ENCODE results near the gene DACH1.

The DACH1 gene

DNA sequence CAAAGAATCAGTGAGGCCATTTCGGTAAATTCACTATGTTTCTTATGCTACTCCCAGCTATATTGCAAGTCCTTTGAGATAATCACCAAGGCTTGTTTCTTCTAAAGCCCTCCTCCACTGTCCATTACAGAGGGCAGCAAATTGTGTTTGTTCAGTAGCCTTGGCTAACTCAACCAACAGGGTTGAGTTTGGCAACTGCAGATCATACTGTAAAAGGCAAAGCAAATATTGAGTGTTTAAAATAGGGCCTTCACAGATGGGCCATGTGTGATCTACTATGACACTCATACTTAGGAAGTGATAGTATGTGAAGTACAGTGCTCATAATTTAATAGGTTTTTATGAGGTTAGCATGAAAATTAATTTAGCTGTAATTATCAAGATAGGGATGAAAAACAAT, 171.3 kb downstream of the DACH1 start:
- no peak for DNase-seq

DNA sequence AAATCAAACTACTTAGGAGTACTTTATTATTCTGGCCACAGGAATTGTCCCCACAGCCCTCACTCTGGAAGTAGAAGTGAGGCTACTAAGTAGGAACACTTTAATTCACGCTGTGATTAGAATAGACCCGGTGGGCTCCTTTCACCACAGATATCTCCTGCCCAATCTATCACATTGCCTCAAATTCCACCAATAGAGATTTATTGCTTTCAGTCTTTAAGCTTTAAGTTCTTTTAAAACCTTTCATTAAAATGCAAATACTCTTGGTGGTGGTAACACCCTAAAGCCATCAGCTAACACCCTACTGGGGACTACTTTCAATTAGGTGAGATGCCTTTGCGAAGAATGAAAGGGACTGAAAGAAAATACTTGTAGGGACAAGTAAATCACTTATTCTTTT, 181.9 kb downstream of the DACH1 start:
- no peak for DNase-seq

DNA sequence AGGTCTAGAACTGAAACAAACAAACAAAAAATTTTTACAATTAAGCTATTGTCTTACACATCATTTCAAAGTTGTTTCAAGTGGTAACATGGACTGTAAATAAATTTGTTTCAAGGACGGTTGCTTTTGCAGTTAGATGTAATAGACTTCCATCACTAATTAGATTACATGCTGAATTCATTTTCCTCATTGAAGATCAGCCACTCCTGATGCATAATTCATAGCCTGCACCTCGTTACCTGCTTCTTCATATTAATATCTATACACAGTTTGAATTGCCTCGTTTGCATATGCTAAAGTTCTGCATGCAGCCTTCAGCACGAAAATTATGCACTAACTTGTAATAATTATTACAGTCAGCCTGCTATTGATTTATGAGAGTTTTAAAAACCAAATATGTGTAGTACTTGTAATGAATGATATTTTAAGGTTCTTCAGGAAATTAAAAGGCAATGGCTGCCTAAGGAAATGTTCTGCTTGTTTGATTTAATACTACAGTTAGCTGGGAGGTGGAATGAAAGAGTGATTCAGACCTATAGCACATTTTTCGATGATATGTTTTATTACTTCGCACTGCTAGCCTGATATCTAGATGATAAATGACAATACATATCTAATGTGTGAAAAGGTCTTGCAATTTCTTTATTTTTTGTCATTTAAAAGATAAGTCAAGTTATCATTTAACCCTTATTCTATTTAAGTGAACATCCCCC, 184.9 kb downstream of the DACH1 start:
- no peak for DNase-seq

DNA sequence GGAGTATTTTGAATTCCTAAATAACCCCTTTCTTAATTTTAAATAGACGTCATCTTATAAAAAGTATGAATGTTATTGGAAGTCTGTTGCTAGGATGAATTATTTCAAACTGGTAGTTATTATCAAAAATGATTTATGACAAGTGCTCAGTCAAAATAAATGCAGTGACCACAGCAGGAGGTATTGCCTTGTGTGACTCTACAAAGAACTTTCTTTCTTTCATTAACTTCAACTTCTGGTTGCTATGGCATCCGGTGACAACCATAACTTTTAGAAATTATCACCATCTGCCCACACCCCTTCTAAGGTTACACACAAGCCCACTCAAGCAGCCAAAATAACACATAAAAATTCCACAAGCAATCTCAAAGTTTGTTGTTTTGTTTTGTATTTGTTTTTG, 189.9 kb downstream of the DACH1 start:
- no peak for DNase-seq

DNA sequence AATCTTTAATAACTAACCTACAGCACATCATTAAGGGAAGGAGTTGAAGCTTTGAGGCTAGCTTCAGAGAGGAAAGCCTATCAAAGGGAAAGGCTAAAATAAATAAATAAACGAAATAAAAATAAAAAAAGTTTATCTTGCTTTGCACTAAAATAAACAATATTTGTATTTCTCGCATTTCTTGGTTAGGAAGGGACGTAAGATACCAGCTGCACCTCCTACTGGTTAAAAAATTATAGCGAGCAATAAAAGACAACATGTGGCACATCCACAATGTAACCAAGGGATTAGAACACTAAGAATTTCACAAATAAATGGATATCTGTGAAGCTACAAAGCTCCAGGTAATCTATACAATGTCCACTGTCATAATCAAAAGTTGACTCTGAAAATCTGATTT, 194.5 kb downstream of the DACH1 start:
- DNase-seq: no peak

DNA sequence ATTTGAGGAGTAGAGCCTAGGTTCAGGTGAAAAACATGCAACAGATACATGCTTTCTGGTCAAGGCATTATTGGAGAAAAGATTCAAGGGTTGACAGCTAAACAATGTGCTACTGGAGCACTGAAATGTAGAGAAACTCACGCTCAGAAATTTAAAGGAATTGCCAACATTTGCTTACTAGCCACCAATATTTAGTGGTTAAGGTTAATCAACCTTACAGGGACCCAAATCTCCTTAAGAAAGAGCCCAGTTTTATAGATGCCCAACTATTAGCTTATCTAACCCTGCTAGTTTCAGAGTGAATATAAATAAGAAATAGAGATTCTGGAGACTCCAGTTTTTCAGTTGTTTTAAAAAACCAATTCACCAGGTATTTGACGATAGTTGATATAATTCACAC, 203.6 kb downstream of the DACH1 start:
- no peak for DNase-seq

DNA sequence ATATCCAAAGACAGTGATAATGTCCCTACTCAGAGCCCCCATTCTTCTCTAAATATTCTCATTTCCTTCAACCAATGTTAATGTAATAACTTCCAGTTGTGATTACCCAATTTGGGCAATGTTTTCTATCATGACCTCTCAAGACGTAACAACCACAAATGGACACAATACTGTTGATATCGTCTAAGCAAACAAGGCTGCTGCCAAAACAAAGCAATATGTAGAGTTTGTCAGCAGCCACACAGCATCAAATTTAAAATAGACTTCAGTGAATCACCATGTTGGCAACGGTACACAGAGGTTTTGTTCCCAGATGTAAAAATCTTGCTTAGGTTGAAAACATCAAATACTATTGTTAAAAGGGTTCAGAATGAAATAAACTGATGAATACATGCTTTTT, 205.1 kb downstream of the DACH1 start:
- DNase-seq: no peak

DNA sequence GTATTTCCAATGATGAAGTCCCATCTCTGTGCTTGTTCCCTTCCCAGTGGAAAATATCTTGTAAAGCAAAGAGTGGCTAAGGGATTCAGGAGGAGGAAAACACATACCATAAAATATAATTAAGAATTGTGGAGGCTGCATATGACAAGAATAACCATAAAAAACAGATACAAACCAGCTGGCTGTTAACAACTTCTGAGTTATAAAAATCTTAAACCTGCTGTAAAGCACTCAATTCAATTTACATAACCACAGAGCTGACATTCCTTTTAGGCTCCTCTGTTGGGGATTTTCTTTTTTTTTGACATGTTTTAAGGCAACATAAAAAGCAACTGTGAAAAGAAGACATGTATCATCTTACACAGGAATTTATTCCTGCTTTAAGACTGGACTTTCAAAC, 207.6 kb downstream of the DACH1 start:
- no peak for DNase-seq

DNA sequence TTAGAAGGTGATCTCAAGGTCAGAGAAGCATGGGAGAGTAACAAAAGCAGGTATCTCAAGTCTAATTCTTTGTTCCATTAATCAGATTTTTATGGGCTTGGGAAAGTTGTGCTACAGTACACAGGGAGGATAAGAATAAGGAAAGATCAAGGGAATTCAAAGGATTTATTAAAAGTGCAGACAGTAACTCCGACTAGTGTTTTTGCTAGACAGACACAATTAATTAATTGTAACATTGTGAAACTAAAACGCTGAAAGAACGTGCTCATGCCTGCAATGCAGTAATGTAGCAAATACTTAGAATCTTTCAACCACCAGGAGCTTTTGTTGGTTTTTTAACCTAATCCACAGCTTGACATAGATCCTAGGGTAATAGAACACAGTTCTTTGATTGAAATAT, 221.5 kb downstream of the DACH1 start:
- no peak for DNase-seq

DNA sequence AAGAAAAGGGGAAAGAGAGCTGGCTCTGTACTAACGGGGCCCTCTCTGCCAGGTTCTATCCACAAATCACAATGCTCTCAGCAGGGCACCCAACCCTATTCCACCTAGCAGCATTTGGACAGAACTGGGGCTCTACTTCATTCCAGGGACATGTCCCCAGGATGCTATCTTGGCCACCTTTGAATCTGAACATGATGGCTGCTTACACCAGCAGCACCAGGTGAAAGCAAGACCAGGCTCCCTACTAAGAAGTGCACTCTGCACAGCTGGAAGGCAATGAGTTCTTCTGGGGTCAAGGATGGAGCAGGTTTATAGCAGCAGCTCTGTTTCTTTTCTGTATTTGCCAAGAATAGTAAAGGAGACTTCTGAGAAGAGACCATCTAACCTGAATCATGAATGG, 222.4 kb downstream of the DACH1 start:
- DNase-seq: no peak

DNA sequence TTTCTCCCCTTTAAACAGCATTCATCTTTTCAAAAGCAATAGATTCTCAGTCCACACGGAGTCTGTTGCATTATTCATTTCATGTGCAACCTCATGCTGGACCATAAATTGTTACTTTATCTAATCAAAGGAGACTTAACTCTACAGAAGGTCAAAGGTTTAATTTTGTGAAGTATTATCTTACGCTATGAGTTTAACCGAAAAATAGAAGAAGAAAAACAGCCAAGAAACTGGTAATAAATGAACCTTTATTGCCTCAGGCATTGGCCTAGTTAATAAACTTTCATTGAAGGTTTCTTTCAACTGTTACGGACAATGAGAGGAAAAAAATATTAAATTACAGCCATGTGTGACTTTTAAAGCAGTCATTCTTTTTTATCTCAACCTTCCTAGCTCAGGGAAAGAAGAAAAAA, 223.6 kb downstream of the DACH1 start:
- DNase-seq: no peak

DNA sequence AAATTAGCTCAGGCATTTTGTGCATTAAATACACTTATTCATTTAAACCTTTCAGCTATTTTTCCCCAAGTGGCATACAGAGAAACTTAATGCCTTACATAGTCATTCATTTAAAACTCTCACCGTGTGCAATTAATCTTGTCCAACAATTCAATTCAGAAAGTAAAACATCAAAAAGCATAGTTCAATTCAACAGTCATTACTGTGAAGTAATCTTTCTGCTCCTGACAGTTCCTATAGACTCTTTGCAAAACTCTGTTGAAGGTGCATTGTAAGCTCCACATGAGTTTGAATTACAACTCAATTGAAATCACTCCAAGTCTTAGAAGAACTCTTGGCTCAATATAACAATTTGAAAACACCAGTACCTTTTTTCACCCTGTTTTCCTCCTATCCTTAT, 228.3 kb downstream of the DACH1 start:
- no peak for DNase-seq

DNA sequence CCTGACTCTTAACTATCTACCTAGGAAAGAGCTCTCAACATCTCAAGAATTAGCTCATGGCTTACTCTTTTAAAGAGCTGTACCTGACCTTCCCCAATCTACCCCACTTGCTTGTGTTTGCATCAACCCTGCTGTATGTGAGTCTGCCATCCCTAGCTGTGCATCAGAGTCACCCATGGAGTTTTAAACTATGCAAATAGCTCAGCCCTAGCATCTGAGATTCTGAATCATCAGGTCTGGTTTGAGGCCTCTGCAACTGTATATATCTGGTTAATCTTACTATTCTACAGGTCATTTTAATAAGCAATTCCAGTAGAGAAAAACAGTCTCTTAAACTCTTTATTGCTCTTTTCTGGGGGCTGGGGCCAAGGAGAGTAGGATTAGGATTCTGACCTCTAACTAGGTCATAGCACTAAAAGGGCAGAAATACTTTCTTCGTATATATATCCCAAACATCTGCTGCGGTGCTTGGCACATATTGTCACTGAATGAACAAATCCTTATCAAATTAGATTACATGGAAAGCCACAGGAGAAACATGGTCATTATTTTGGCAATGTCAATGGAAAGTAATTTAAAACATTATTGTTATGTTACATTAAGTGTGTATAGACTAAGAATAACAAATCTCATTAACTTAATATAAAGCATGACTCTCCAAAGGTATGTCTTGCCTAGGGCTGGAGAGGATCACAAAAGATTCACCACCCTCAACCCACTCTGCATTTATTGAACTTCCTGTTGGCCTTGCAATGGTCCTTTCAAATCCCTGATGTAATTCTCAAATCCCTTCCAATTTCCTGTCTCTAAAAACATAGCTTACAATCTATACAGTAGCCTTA, 232.2 kb downstream of the DACH1 start:
- DNase-seq: no peak

DNA sequence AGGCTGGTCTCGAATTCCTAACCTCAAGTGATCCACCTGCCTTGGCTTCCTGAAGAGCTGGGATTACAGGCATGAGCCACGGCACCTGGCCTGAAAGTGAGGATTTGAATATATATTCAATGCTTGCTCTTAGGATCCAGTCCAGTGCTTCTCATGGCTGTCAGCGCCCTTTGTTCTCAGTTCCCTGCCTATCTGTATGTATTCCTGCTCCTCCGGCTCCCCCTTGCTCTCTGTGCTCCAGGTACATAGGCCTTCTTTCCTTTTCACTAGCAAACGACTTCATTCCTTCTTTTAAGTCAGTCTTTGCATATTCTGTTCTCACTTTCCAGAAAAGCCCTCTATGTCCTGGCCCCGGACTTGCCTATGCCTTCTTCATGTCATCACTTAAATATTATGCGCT, 232.8 kb downstream of the DACH1 start:
- no peak for DNase-seq

DNA sequence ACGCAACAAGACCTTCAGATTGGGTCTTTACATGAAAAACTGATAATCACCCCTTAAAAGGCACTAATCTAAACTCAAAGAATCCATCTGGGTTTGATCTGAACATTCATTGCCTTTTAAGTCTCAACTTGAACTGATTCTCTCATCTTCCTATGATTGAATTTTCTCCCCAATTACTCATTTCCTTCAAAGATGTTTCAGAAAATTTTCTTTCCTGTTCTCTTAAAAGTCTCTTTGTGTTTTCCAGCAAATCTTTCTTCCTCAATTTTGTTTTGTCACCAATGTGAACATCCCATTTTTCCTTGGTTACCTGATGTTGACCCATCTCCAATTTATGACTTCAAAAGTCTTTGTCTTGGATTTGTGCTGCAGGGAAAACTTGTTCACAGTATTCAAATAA, 234.3 kb downstream of the DACH1 start:
- DNase-seq: no peak

DNA sequence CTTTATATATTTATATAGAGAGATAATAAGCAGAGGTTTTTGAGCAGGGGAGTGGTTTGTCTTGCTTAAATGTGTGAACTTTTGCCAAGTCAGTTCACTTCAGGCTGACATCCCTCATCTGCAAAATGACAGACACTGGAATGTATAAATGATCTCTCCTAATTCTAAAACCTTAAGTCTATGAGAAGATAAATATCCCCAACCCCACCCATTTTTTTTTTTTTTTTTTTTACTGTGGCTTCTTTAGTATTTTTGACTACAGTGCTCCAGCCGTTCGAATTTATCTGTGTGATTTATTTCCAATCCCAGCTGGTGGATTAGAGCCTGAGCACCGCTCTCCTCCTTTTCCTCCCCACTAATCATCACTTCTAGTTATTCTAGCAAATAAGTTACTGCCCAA, 234.8 kb downstream of the DACH1 start:
- no peak for DNase-seq

DNA sequence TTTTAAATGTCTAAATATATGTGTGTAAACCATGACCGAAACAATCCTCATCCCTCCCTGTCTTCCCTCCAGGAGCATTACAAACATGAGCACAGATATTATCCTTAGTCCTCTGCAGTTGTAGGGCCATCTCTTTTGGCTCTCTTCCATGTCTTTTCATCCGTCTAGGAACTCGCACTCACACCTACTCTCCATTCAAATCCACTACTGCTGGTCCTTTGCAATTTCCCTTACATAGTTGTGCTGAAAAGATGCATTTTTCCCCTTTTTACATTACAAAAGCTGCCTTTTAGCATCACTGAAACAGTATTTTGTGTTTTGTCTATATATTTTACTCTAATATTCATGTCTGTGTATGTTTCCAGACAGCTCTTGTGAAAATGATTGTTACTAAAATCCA, 237.8 kb downstream of the DACH1 start:
- no peak for DNase-seq

DNA sequence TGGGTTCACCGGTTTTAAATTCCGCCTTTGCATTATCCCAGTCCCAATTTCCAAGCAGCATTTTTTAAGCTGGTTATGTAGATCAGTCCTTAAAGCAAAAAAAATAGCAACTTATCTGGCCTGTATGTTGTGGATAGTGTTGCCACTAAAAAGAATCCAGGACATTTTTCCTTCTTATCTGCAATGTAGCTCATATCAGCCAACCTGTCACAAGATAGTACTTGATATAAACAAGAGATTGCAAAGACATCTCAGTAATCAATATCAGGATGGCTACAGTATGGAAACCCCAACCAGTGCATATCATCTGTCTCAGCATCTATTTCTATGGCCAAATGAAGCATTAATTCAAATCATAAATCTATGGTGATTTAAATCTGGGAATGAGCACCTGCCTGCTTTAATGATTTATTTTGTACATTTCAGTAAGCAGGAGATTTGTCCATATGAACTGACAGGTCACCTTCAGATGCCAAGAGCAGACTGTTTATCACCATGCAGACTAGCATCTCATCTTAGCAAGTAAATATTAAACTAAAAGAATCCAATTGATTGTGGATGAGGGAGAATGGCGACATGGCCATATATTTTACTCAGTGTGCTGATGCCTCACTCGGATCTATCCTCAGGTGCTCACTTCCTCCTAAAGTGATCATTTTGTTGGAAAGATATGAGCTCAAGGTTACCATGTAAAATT, 240.4 kb downstream of the DACH1 start:
- no peak for DNase-seq

DNA sequence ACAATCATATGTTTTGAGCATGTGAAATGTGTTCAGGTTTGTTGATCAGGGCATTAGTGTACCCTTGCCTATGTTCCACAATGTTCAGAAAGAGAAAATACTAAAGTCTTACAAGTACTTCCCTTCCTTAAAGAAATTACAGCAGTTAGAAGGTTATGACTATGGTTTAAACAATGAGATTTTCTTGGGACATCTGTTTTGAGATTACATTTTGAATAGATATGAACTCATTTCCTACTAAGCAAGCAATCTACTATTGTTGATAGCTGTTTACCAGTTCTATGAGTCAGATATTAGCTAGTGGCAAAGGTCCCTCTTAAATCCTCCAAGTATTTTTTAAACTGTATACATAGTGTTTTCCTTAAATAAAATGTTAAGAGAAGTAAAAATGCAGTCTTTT, 241.3 kb downstream of the DACH1 start:
- DNase-seq: no peak

DNA sequence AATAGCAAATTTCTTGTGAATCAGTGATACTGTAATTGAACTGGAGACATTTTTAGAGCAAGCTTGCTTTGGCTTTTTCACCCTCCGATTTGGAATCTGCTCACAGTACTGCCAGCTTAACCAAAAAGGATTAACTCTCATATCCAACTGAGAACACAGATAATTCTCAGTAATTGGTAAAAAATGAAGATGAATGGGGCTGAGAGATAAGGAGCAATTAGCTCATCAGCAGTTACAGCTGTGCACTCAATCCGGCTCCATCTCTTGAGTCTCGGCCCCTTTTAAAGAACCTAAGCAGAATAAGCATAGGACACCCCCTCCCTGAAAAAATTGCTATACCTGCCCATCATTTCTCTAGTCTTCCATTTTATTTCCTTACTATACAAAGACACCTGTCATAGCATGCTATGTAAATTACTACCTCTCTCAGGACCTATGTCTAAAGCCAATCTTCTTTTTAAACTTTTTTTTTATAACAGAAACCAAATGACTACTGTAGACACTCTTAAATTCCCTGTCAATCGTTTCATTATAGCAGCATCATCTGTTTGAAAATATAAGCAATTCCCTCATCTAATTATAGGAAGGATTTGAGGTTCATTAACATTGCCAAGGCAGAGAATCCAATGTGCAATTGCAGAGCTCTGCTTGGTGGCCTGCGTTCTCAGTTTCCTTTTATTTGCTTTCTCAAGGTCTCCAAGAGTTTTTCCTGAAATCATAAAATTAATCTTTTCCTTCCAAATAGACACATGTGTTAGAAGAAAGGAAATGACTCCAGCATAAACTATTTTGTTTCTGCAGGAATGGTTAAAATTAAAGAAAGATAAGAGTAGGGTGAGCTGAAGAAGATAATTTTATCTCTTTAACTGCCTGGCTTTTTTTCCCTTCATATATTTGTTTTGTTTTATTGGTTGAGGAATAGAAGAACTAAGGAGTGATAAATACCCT, 242.1 kb downstream of the DACH1 start:
- DNase-seq: no peak

DNA sequence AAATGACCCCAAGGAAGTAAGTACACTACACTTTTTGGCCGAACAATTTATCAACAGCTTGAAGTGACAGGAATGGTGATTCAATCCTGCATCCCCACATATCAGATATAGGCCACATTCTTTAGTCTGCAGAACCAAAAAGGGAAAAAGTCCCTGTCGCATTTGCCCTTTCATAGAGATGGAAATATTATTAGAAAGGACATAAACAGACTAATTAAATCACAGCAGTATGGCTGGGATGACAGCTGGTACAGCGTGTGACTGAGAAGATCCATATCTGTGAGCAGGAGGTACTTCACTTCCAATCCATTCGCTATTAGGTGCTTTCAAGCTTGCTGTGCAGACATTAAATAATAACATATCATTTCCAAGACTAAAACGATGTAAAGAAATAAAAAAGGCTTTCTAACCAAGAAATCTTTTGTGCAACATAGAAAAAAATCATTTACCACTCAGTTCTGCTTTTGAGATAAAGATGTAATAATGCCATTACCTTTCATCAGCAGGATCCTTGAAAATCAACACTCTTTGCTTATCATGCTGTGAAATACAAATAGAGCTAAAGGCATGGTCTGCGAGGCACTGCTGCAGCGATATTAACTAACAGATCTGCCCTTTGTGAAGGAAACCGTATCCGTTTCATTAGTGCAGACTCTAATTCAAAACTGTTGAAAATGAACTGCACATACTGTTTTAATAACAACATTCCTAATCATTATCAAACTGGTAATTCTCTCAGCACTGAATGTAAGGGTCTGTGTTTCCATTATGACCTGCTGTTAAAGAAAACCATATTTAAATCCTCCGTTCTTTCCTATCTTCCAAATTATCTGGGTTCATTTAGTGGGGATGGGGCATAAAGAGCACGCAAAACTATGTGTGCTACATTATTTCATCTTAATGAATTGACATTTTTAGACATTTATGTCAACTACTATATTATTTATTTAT, 245.6 kb downstream of the DACH1 start:
- no peak for DNase-seq

DNA sequence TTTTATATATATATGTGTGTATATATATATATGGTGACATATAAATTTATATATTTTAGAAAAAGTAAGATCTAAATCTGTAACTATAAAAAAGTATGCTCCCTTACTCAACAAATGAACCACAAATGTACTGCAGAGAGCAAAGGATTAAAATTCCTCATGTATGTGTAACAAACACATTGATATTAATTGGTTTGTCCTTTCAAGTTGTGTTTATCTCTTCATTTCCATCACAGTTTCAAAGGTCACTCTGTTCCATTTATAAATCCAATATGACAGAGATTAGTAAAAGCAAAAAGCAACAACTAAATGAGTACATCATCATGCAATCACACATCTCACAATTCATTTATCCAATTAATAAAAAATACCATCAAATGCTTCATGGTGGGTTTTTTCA, 247.9 kb downstream of the DACH1 start:
- DNase-seq: no peak
